Osteocyte (in vitro differentiated cells): ENCODE results near the gene ZNF775. TPM values are rescaled to one million over a fixed set of nuclear protein-coding genes. Genes with fewer than 3 reads are reported as not detected.

Source experiments
- DNase-seq: peaks from one replicate; pipeline ENCODE4 v3.0.0; 2021; ENCODE audit warnings: mixed read lengths; ENCODE audit not compliant: unreplicated experiment; ENCODE audit errors: extremely low spot score
- H3K27ac Mint-ChIP-seq: one replicate; pipeline ENCODE4 v1.8.0; 2021; ENCODE audit warnings: mild to moderate bottlenecking, mixed read lengths; ENCODE audit not compliant: unreplicated experiment
- H3K27me3 Mint-ChIP-seq: one replicate; pipeline ENCODE4 v1.8.0; 2021; ENCODE audit warnings: mixed read lengths; ENCODE audit not compliant: unreplicated experiment
- H3K36me3 Mint-ChIP-seq: one replicate; pipeline ENCODE4 v1.8.0; 2021; ENCODE audit warnings: mixed read lengths; ENCODE audit not compliant: unreplicated experiment
- H3K4me1 Mint-ChIP-seq: one replicate; pipeline ENCODE4 v1.8.0; 2021; ENCODE audit warnings: mixed read lengths; ENCODE audit not compliant: unreplicated experiment
- H3K4me3 Mint-ChIP-seq: one replicate; pipeline ENCODE4 v1.8.0; 2021; ENCODE audit warnings: mild to moderate bottlenecking, moderate library complexity, mixed read lengths; ENCODE audit not compliant: unreplicated experiment
- H3K9me3 Mint-ChIP-seq: one replicate; pipeline ENCODE4 v1.8.0; 2021; ENCODE audit warnings: mixed read lengths; ENCODE audit not compliant: unreplicated experiment
- total RNA-seq: library from RNA; stranded (reverse); gene quantifications from 2 replicates; pipeline ENCODE4 v1.2.1, GENCODE V29; 2021
- TF ChIP-seq, protein P1 (sequence below): fragments of 200-600 bp; sonication (generic); IDR thresholded peaks from 2 replicates; pipeline ENCODE4 v1.5.0; 2021; ENCODE audit warnings: antibody characterized with exemption, mild to moderate bottlenecking, moderate library complexity

Gene ZNF775
- total RNA-seq, 1 donor from 2014 or later: 5.9 TPM

DNA sequence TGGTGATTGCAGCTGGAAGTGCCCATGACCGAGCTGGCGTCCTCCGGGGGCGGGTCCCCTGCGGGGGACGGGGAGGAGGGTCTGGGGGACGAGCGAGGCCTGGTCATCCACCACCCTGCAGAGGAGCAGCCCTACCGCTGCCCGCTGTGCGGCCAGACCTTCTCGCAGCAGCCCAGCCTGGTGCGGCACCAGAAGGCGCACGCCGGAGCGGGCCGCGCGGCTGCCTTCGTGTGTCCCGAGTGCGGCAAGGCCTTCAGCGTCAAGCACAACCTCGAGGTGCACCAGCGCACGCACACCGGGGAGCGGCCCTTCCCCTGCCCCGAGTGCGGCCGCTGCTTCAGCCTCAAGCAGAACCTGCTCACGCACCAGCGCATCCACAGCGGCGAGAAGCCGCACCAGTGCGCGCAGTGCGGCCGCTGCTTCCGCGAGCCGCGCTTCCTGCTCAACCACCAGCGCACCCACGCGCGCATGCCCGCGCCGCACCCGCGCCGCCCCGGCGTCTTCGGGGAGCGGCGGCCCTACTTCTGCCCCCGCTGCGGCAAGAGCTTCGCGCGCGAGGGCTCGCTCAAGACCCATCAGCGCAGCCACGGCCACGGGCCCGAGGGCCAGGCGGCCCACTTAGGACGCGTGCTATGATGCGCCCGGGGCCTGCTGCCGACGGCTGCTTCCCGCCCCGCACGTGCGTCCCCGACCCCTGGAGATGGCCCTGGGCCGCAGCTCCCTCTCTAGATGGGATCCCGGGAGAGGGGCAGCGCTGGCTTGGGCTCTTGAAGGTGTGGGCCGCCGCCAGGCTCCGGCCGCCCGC lies 28.7 kb downstream of the ZNF775 start:
- DNase-seq: no peak
- TF ChIP-seq, protein P1, sequence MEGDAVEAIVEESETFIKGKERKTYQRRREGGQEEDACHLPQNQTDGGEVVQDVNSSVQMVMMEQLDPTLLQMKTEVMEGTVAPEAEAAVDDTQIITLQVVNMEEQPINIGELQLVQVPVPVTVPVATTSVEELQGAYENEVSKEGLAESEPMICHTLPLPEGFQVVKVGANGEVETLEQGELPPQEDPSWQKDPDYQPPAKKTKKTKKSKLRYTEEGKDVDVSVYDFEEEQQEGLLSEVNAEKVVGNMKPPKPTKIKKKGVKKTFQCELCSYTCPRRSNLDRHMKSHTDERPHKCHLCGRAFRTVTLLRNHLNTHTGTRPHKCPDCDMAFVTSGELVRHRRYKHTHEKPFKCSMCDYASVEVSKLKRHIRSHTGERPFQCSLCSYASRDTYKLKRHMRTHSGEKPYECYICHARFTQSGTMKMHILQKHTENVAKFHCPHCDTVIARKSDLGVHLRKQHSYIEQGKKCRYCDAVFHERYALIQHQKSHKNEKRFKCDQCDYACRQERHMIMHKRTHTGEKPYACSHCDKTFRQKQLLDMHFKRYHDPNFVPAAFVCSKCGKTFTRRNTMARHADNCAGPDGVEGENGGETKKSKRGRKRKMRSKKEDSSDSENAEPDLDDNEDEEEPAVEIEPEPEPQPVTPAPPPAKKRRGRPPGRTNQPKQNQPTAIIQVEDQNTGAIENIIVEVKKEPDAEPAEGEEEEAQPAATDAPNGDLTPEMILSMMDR: no peak
- no peak overlapping the region for H3K4me3 Mint-ChIP-seq
- no peak overlapping the region for H3K27ac Mint-ChIP-seq
- no peaks in the 10 kb centered on the region for H3K27me3 Mint-ChIP-seq
- H3K36me3 Mint-ChIP-seq: peaks cover 4% of the 10 kb centered on the region
- peaks cover 39% of the 10 kb centered on the region for H3K4me1 Mint-ChIP-seq
- H3K9me3 Mint-ChIP-seq: no peaks in the 10 kb centered on the region

DNA sequence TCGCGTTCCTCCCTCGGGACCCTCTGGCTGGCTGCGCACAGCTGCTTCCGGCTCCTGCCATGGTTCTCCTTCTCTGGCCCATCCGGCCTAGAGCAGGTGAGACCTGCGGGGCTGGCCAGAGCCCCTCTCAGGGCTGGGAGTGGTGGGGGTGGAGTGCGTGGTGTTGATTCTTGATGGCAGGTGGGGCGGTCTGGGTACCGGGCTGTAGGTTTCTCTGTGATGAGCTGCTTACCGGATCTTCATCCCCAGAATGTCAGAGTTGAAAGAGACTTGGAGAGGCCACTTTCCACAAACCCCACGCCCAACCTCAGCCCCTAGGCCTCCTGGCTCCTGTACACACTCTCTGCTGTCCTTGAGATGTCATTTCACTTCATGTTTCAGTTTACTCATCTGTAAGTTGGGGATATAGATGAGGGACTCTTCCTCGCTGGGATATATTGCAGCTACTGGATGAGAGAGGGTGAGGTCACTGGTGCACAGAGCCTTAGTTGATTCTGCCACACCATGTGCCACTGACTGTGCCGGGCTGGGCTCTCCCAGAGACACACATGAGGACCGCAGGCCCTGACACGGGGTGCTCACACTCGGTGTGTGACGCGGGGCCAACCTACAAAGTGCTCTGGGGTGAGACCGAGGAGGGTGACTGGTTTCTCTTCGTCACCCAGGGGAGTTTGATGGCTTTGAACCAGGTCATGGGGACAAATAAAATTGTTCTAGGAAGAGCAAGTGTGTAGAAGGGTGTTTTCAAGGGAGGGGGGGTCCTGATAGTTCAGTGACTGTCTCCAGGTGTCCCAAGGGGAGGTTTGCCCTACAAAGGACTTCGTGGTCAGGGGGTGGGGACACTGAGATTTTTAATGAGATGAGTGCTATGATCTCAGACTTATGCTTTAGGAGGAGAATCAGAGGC lies 29.5 kb downstream of the ZNF775 start:
- Mint-ChIP-seq H3K27me3 (no peaks in the 10 kb centered on the region), H3K4me1 (peaks cover 36% of the 10 kb centered on the region), H3K4me3 (no peak overlapping the region), H3K27ac (no peak overlapping the region), H3K36me3 (peaks cover 4% of the 10 kb centered on the region), H3K9me3 (no peaks in the 10 kb centered on the region)
- no peak for DNase-seq
- TF ChIP-seq, protein P1: no peak

DNA sequence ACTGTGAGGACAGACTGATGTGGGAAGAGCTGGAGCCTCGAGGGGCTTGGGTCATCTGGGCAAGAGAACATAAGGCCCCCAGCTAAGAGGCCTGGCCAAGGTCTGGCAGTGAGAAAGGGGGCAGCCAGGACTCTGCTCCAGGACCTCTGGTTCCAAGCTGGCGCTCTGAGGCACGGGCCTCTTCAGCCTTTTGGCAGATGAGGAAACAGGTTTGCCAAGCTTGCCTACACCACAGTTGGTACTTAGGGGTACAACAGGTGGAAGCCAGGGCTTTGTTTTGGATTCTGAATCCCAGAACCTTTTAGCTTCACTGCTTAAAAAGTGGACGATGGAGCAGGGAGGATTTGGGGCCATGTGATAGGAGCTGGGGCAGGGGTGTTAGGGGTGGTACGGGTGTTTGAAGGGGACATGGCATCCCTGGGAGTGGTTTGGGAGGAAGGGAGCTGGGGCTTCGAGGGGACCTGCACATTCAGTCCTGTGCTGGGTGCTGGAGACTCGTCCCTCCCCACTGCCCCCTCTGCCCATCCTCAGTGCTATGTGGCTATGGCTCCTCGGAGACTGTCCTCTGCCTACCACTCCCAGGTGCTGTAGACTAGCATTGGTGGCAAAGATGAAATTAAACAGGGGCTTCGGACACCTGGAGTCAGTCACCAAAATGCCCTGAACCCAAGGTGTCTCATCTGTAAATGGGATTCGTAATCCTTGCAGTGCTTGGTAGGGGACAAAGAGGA lies 30.3 kb downstream of the ZNF775 start:
- TF ChIP-seq, protein P1: no peak
- peaks cover 27% of the 10 kb centered on the region for H3K4me1 Mint-ChIP-seq
- no peak overlapping the region for H3K4me3 Mint-ChIP-seq
- H3K9me3 Mint-ChIP-seq: no peaks in the 10 kb centered on the region
- H3K27ac Mint-ChIP-seq: no peak overlapping the region
- peaks cover 4% of the 10 kb centered on the region for H3K36me3 Mint-ChIP-seq
- H3K27me3 Mint-ChIP-seq: no peaks in the 10 kb centered on the region
- no peak for DNase-seq

DNA sequence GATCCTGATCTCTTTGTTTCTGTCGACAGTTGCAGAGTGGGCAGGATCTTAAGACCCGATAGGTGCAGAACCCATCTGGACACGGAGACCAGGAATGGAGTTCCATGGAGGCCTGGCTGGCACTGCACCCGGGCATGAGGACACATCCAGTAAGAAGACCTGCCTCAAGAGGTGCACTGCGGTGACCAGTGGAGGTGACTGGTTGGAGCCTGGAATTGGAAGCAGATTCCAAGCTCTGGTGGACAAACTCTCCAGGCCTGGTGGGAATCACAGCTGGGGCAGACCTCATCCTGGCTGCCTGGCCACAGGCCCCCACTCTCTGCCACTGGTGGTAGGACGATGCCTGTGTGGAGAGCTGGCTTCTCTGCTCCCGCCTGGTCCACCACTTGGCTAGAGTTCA lies 31.0 kb downstream of the ZNF775 start:
- no peak overlapping the region for H3K27ac Mint-ChIP-seq
- H3K4me1 Mint-ChIP-seq: peaks cover 25% of the 10 kb centered on the region
- H3K9me3 Mint-ChIP-seq: no peaks in the 10 kb centered on the region

More for the DNA sequence above, 31.0 kb downstream of the ZNF775 start:
- peaks cover 4% of the 10 kb centered on the region for H3K36me3 Mint-ChIP-seq
- no peak for DNase-seq
- H3K27me3 Mint-ChIP-seq: no peaks in the 10 kb centered on the region
- TF ChIP-seq, protein P1: no peak
- no peak overlapping the region for H3K4me3 Mint-ChIP-seq
